ENCODE measurements around the gene NAT9. TPM values are rescaled to one million over a fixed set of nuclear protein-coding genes. Genes with fewer than 3 reads are reported as not detected.

Gene NAT9
- total RNA-seq, 1 experiment from 2014 or later = 18.5 TPM

DNA sequence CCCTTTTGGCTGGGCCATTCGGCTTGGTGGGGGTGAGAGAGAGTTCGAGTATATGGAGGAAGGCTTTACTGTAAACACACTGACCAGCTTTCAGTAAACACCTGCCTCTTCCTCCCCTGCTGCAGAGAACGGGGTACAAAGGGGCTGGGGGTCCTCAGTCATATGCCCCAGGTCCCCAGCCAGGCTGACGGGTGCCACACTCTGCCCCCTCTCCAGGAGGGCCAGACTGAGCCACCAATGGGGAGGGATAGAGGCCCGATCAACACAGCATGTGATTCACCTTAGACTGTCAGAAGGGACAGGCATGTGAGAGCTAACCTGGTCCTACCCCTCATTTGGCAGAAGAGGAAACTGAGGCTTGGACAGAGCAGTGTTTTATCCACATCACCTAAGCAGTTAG lies 14.7 kb downstream of the NAT9 start:
- DNase-seq (ENCODE audit: low read depth) = no peak

DNA sequence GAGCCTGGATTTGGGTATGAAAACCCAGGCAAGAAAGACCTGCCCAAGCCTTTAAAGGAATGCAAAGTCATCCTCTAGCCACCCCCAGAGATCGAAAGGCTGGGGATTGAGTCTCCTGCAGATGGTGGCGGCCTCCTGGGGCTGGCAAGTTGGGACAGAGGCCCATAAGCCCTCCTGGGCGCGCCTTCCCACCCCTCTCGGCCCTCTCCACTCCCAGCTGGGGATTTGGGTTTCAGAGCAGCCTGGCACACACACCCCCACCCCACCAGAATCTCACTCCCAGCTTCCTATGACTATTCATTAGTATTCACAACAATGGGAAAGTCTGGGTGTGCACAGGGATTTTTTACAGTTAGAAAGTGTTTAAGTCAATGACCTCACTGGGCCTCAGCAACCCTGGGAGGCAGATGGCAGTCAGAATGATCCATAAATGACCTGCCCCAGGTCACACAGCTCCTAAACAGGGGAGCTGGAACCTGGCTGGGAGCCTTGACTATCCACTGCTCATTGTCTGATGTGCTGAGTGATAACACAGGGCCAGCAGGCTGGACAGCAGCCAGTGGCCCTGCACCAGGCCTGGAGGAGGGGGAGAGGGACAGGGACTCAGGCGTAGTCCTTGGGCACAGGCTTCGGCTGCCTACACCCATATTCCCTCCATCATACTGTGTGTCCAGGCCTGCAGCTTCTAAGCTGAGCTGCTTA lies 15.6 kb downstream of the NAT9 start:
- peak; percentile 57 for DNase-seq (ENCODE audit: low read depth)

DNA sequence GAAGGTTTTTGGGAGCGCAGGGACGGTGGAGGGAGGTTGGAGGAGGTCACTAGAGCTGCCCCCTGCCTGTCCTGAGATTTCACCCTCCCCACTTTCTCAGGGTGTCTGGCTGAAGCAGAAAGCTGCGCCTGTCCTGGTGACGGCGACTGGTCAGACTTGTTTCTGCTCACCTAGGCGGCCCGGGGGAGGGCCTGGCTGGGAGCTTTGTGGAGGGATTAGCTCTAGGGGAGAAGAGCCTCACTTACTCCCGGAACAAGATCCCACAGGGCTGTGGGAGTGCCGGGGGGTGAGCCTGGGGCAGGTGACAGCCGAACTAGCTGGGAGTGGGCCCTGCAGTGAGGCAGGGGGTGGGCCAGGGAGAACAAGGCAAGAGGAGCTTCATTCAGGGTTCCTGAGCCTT lies 16.2 kb downstream of the NAT9 start:
- no peak for DNase-seq (ENCODE audit: low read depth)

DNA sequence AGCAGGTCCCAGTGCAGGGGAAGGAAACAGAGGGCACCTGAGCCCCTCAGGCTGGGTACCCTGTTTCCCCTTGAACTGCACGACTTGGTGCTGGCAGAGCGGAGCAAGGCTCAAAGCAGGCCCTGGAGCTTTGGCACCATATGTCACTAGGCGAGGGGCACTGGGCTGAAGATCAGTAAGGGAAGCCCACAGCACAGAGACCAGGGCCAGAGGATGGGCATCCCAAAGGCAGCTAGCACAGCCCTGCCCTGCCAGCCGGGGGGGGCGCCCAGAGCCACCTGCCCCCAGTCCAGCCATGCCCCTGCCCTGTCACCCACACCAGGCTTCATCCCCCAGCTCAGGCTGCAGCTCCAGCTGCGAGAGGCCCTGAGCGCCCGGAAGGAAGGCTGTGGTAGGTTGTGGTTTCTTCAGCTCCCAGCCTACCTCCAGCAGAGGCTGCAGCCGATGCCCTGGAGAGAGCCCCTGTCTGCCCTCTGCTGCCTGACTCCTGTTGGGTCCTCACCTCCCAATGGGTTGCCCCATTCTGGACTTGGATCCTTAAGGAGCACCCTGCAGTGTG lies 16.8 kb downstream of the NAT9 start:
- peak; percentile 56 for DNase-seq (ENCODE audit: low read depth)

DNA sequence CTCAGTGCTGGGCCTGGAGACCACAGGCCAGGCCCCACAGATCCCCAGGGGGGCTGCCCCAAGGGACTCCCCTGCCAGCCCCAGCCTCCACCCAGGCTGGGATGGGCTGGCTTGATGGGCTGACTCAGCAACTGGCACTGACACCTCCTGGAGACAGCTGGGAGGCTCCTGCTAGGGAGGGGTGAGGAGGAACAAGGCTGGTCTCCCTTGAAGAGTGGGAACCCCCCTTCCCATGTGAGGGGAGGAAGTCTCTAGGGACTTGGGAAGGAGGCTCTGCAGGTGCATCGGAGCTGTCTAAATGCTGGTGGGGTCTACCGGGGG lies 17.3 kb downstream of the NAT9 start:
- DNase-seq (ENCODE audit: low read depth) = peak; percentile 52

DNA sequence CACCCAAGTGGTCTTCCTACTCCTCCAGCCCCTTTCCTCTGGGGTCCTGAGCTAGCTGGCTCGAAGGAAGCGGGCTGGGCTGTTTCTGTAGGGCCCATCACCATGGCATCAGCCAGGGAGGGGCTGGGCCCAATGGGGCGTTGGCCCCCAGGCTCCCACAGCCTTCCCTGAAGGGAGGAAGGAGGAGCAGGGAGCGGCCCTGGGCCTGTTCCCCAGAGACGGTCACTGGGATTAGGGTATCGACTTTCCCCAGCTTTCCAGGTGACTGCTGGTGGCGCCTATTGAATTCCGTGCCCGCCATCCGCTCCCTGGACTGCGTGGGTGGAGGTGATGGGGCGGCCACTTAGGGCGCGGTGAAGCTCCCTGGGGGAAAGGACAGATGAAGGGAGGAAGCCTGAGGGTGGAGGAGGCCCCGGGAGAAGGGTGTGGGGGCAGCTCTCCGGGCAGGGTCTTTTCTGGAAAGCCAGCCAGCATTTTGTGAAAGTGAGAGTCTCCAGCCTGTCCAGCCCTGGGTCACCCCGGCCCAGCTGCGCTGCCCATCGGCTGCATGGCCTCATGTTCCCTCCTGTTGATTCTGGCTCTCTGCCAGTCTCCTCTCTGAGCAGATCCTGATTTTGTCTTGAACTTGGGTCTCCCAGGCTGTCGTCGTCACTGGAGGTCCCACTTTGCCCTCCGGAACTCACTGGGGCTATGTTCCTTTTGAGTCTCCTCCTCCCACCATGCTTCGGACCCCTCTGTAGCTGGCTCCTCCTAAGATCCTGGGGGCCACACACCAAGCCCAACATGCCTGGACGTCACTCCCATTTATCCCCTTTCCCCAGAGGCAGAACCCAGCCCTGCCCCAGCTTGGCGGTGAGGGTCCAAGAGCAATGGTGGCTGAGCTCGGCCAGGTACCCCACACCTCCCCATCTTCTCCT lies 18.0 kb downstream of the NAT9 start:
- no peak for DNase-seq (ENCODE audit: low read depth)

GRCh38 chr17:74757502-74757901 lies 18.6 kb downstream of the NAT9 start:
- DNase-seq (ENCODE audit: low read depth) = peak; percentile 67

- no peak for DNase-seq (ENCODE audit: low read depth)
Observed at GRCh38 chr17:74756891-74757290, 19.3 kb downstream of the NAT9 start.

DNA sequence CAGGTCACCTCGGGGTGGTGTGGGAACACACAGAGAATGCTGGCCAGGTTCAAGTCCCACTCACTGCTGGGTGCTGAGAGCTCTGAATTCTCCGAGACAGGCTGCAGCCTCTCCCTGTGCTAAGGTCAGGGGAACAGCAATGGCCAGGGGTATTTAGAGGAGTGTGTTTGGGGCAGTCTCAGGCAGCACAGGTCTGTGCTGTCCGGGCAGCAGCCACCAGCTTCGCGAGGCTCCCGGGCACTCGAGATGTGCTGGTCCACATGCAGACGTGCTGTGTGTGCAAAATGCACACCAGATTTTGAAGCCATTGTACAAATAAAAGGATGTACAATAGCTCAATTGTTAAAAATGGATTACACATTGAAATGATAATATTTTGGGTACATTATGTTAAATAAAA lies 20.6 kb downstream of the NAT9 start:
- no peak for DNase-seq (ENCODE audit: low read depth)

DNA sequence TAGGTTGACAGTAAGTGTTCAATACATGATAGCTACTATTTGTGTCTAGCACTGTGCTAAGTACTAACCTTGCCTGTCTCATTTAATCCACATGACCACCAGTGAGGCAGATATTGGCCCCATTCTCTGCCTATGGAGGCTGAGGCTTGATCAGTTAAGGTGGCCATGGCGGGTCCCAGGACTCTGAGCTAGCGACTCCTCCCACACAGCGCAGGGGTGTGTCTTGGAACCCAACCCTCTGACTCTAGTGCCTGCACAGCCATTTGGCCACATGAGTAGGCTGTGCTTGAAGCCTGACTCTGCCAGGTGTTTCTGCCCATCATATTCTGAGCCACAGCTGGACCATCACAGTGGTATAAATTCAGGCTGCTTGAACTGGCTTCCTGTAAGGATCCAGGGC lies 21.3 kb downstream of the NAT9 start:
- no peak for DNase-seq (ENCODE audit: low read depth)

DNA sequence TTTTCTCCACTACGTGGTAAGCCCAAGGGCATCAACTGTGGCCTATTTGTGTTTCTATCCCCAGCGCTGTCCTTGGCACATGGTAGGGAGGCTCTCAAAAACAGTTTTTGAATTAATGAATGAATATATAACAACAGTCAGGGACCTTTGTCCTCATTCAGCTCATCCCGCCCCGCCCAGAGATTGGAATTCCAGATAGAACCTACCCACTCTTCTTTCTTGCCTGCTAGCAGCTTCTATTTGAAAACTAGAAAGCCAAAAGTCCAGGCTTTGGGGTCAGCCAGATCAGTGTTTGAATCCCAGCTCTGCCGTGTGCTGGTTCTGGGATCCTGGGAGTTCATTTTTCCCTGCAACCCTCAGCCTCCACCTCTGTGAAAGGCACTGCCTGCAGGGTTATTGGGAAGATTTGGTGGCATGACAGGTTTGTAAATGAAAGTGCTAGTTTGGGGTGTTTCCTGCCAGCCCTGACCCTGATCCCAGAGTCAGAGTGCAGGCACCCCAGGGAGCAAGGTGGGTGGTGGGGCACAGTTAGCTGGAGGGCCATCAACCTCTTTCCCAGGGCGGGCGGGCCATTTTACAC lies 23.2 kb downstream of the NAT9 start:
- DNase-seq (ENCODE audit: low read depth) = no peak

DNA sequence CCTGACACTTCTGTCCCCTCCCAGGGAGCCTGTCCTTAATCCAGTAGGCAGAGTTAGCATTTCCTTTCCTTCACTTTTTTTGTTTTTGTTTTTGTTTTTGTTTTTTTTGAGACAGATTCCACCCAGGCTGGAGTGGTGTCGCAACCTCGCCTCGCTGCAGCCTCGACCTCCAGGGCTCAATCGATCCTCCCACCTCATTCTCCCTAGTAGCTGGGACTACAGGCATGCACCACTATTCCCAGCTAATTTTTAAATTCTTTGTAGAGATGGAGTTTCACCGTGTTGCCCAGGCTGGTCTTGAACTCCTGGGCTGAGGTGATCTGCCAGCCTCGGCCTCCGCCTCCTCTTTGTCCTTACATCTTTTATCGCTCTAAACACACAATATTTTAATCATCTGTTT lies 23.7 kb downstream of the NAT9 start:
- no peak for DNase-seq (ENCODE audit: low read depth)

DNA sequence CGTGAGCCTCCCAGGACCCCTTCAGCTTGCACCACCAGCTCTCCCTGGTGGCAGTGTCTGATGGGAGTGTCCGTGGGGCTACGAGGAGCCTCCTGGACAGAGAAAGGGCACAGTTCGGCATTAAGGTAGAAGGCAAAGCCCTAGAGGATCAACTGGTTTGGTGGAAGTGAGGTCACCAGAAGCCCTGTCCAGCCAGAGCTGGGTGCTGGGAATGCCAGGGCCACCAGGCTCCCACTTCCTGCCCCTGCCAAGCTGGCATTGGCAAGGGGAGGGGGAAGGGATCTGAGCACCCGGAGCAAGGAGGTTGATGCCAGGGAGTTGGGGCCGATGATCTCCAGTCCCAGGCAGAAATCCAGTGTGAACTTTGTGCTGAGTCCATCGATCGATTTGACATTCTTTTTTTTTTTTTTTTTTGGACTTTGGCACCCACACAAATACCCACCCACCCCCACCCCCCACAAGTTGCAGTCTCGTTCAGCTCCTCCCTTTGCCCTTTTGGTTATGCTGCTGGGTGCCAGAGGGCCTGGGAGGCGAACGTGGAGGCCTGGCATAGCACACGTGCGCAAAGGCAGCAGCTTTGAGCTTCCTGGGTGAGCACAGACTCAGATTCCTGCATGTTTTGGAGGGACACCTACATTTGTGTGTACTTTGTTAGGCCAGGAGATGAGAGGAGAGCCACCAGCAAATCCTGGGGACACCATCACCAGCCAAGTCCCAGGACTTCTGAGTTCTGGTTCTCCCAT lies 25.6 kb downstream of the NAT9 start:
- DNase-seq (ENCODE audit: low read depth) = peak; percentile 55

DNA sequence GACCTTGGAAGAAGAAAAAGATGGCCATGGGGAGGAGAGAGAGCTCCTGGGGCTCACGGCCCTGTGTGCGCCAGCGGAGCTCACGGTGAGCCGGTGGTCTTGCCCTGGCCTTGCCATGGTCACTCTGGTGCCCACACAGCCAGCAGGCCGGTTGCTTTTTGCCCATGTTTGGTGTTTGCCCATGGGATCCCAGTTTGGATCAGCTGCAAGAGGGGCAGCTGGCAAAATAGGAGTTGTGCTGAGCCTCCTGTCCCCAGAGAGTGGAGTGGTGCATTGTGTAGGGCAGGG lies 26.2 kb downstream of the NAT9 start:
- DNase-seq (ENCODE audit: low read depth) = no peak

GRCh38 chr17:74749279-74750038 lies 26.7 kb downstream of the NAT9 start:
- peak; percentile 68 for DNase-seq (ENCODE audit: low read depth)

DNA sequence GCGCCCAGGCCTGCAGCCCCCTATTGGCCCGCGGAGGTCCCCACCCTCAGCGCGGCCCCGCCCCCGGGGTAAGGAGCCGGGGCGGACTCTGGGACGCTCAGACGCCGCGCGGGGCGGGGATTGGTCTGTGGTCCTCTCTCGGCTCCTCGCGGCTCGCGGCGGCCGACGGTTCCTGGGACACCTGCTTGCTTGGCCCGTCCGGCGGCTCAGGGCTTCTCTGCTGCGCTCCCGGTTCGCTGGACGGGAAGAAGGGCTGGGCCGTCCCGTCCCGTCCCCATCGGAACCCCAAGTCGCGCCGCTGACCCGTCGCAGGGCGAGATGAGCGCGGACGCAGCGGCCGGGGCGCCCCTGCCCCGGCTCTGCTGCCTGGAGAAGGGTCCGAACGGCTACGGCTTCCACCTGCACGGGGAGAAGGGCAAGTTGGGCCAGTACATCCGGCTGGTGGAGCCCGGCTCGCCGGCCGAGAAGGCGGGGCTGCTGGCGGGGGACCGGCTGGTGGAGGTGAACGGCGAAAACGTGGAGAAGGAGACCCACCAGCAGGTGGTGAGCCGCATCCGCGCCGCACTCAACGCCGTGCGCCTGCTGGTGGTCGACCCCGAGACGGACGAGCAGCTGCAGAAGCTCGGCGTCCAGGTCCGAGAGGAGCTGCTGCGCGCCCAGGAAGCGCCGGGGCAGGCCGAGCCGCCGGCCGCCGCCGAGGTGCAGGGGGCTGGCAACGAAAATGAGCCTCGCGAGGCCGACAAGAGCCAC lies 27.4 kb downstream of the NAT9 start, which contains the start of gene NHERF1:
Gene NHERF1 (plus strand): TSS at position 100 of the 750 bp plus-strand sequence. CDS start 219 bp downstream, at position 319.
- peak; percentile 90 for DNase-seq (ENCODE audit: low read depth)

GRCh38 chr17:74748279-74748528 lies 27.9 kb downstream of the NAT9 start:
- no peak for DNase-seq (ENCODE audit: low read depth)

DNA sequence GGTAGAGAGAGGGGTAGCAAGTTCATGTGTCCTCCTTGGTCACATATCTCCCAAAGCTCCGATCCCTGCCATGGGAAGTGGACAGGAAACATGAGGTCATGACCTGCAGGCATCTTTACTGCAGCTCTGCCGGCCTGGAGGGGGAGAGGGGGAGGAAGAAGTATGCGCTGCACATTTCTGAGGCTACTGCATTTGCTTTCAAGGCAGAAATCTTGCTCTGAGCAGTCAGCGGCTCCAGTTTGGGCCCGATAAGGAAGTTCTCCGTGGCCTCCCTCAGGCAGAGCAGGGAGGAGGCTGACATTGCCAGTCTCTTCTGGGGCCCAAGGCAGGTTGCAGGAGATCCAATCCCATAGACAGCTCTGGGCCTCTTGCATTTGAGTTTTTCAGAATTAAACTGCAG lies 29.2 kb downstream of the NAT9 start:
- no peak for DNase-seq (ENCODE audit: low read depth)

DNA sequence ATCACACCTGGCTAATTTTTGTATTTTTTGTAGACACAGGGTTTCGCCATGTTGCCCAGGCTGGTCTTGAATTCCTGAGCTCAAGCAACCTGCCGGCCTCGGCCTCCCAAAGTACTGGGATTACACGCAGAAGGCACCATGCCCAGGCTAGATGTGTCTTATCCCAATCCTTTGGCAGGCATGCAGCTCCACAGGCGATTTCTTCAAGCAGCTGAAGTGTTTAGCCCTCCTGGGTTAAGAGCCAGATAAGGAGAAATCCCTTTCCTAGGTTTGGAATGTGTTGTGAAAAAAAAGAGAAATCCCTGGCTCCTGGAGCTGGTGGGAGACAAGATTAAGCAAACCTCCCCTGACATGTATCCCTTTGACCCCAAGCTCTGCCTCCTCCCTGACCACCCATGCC lies 29.8 kb downstream of the NAT9 start:
- no peak for DNase-seq (ENCODE audit: low read depth)

DNA sequence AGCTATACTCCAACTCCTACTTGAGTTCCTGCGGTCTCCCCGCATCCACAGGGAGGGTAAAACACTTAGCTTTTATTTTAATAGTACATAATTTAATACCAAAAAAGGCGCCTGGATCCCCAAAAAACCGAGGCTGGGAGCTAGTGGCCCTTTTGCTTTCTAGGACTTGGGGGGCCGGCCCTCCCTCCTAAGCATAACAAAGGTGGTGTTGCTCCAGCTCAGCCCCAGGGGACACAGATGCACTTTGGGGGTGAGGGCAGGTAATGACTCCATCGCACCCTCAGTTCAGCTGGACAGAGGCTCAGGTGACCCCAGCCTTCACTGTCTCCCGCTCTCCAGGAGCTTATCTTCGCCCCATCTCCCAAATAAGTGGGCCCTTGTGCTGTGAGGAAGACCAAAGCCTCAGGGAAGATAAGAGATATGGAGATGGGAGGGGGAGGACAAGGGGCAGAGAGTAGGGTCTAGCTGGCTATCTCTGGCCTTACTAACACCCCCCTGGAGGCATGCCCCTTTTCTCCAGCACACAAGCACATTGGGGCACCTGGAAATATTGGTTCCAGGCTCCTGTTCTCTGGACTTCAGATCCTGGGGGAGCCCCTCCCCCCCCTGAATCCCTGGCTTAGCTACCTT lies 30.5 kb downstream of the NAT9 start:
- no peak for DNase-seq (ENCODE audit: low read depth)
